Central memory CD8-positive, alpha-beta T cell (primary cell): ENCODE data around the gene KCND2.
"Not testable (repeated sequence)": the region's sequence is repeated elsewhere in the genome, so short reads cannot be mapped to it uniquely, and the experiment has no call there.

ENCODE experiments used
- ATAC-seq: fragments of 150-1000 bp; cut with Tn5 transposase; replicated peaks from 2 replicates; pipeline ENCODE4 v1.10.0; 2022; ENCODE audit warnings: mild to moderate bottlenecking, moderate FRiP score, moderate number of reproducible peaks; ENCODE audit not compliant: poor library complexity, severe bottlenecking; ENCODE audit errors: extremely low read depth
- DNase-seq, 2 donors: peaks; one replicate each; pipeline ENCODE4 v3.0.0; 2021; ENCODE audit warnings: low spot score in 2 of 2
- H3K27ac Mint-ChIP-seq: one replicate; pipeline ENCODE4 v1.8.0; 2022; ENCODE audit warnings: low read depth, mild to moderate bottlenecking, moderate library complexity, mixed read lengths
- H3K27me3 Mint-ChIP-seq: one replicate; pipeline ENCODE4 v1.8.0; 2022; ENCODE audit warnings: mixed read lengths
- H3K36me3 Mint-ChIP-seq: one replicate; pipeline ENCODE4 v1.8.0; 2022; ENCODE audit warnings: mild to moderate bottlenecking, moderate library complexity, mixed read lengths; ENCODE audit not compliant: insufficient read depth
- H3K4me1 Mint-ChIP-seq: one replicate; pipeline ENCODE4 v1.8.0; 2022; ENCODE audit warnings: mixed read lengths
- H3K4me3 Mint-ChIP-seq: one replicate; pipeline ENCODE4 v1.8.0; 2022; ENCODE audit warnings: mild to moderate bottlenecking, moderate library complexity, mixed read lengths
- H3K9me3 Mint-ChIP-seq: one replicate; pipeline ENCODE4 v1.8.0; 2022; ENCODE audit warnings: mixed read lengths

Gene KCND2

DNA sequence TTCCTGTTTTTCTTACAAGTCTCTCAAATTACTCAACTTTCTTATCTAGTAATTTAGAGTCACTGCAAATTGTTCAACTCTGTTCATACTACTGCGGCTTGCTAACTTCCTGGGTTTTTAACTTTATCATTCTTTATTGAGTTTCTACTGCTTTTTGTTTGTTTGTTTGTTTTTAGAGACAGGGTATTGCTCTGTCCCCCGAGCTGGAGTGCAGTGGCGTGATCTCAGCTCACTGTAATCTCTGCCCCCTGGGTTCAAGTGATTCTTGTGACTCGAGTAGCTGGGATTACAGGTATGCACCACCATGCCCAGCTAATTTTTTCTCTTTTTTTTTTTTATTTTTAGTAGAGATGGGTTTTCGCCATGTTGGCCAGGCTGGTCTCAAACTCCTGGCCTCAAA is 402.1 kb downstream of the KCND2 start:
- Mint-ChIP-seq H3K27ac (no peak overlapping the region), H3K36me3 (no peaks in the 10 kb centered on the region), H3K4me1 (no peaks in the 10 kb centered on the region), H3K9me3 (peaks cover 16% of the 10 kb centered on the region), H3K4me3 (no peak overlapping the region), H3K27me3 (no peaks in the 10 kb centered on the region)
- DNase-seq (no peak), ATAC-seq (no peak)

DNA sequence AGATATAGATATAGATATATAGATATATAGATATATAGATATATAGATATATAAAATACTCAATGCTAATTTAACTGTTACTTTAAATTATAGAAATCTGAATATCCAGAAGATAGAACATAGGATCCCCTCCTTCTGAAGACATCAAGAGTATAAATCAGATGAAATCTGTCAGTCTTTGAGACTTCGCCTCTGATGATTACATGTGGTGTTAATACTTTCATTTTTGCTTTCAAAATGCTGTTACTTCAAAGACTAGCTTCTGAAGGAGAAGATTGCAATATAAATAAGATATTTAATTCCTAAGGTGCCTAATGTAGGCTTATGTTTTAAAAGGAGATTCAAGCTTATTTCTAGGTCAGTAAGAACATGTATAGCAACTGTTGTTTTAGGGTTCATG is 404.6 kb downstream of the KCND2 start:
- no peak overlapping the region for H3K27ac Mint-ChIP-seq
- H3K36me3 Mint-ChIP-seq: no peaks in the 10 kb centered on the region
- DNase-seq (no peak), ATAC-seq (no peak)
- H3K9me3 Mint-ChIP-seq: peaks cover 3% of the 10 kb centered on the region
- H3K4me1 Mint-ChIP-seq: no peaks in the 10 kb centered on the region
- no peaks in the 10 kb centered on the region for H3K27me3 Mint-ChIP-seq
- no peak overlapping the region for H3K4me3 Mint-ChIP-seq

DNA sequence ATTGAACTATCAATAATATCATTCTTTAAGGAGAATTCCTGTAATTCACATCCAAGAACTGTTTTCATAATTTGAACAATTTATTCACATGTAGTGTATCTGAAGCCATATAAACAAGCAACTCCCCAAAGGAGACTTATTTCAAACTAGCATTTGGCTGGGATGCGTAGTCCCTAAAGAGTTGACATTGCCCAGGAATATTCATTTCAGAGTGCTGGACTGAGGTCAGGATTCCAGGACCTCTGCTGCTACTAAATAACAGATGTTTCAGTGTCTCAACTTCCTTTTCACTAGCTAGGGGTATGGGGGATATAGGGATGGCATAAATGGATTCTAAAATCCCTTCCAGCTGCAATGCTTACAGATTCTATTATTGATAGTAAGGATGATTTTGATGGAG is 408.0 kb downstream of the KCND2 start:
- H3K27me3 Mint-ChIP-seq: no peaks in the 10 kb centered on the region
- H3K9me3 Mint-ChIP-seq: no peaks in the 10 kb centered on the region
- no peak overlapping the region for H3K4me3 Mint-ChIP-seq
- DNase-seq (no peak), ATAC-seq (no peak)
- no peak overlapping the region for H3K27ac Mint-ChIP-seq
- no peaks in the 10 kb centered on the region for H3K4me1 Mint-ChIP-seq
- no peaks in the 10 kb centered on the region for H3K36me3 Mint-ChIP-seq

DNA sequence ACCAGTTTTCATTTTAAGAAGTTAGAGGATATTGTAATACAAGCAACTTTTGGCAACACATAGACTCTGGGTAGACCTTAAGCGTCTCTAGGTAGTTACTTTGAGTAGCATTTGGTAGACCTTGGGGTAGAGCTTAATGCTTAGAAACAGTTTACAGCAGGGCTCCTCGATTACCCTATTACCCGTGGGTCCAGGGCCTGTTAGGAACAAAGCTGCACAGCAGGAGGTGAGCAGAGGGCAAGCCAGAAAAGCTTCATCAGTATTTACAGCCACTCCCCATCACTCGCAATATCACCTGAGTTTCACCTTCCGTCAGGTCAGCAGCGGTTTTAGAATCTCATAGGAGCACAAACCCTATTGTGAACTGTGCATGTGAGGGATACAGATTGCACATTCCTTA is 411.5 kb downstream of the KCND2 start:
- DNase-seq: no peak
- ATAC-seq: no peak
- Mint-ChIP-seq H3K27ac (no peak overlapping the region), H3K27me3 (no peaks in the 10 kb centered on the region), H3K4me1 (no peaks in the 10 kb centered on the region), H3K36me3 (no peaks in the 10 kb centered on the region), H3K4me3 (no peak overlapping the region), H3K9me3 (no peaks in the 10 kb centered on the region)

DNA sequence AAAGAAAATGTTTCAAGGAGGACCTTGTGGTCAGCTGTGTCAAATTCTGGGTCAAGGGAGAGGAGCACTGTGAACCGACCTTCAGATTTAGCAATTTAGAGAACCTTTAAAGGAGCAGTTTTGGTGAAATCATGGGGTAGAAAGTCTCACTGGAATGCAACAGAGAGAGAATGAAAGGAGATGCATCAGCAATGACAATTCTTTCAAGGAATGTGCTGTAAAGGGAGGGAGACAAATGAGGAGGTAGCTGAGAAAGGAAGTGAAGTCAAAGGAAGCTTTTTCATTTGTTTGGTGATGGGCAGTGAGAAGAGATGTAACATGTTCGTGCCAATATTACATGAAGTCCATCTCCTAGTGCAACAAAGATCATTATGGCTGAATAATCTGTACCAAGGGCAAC is 418.9 kb downstream of the KCND2 start:
- Mint-ChIP-seq H3K4me1 (no peaks in the 10 kb centered on the region), H3K4me3 (no peak overlapping the region), H3K27me3 (no peaks in the 10 kb centered on the region), H3K36me3 (no peaks in the 10 kb centered on the region), H3K9me3 (no peaks in the 10 kb centered on the region), H3K27ac (no peak overlapping the region)
- no peak for DNase-seq
- ATAC-seq: no peak

DNA sequence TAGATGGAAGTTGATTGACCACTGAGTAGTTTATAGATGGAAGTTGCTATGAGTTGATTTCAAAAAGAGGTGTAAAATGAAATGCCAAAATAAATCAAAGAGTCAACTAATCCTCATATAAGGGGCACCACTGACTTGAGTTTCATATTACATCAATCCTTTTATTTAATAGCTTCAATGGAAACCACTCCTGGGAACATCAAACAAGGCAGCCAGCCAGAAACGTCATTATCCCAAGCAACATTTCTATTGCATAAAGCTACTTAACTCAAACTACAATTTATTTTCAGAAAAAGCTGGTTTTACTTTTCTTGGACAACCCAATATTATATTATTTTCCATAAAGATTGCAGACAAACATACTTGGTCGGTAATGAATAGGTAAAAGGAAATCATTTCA is 422.9 kb downstream of the KCND2 start:
- ATAC-seq (no peak), DNase-seq (no peak)
- Mint-ChIP-seq H3K4me1 (no peaks in the 10 kb centered on the region), H3K27ac (no peak overlapping the region), H3K9me3 (peaks cover 8% of the 10 kb centered on the region), H3K36me3 (no peaks in the 10 kb centered on the region), H3K27me3 (no peaks in the 10 kb centered on the region), H3K4me3 (no peak overlapping the region)

DNA sequence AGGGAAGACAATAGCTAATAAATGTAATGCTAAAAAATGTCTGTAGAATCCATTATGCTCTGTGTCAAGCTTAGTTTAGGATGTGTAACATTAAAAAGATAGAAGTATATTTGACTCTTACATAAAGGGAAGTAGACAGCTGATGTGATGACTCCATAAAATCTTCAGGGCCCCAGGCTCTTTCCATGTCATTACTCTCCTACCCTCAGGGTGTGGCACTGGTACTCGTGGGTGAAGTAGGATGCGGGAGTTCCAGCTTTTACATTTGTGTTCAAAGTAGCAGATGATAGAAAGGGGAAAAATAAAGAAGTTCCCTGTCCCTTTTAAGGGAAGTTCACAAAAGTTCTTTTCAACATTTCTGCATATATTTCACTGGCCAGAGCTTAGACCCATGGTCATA is 427.8 kb downstream of the KCND2 start:
- Mint-ChIP-seq H3K36me3 (no peaks in the 10 kb centered on the region), H3K27ac (no peak overlapping the region), H3K9me3 (peaks cover 8% of the 10 kb centered on the region), H3K27me3 (no peaks in the 10 kb centered on the region), H3K4me1 (no peaks in the 10 kb centered on the region), H3K4me3 (no peak overlapping the region)
- ATAC-seq (no peak), DNase-seq (no peak)

DNA sequence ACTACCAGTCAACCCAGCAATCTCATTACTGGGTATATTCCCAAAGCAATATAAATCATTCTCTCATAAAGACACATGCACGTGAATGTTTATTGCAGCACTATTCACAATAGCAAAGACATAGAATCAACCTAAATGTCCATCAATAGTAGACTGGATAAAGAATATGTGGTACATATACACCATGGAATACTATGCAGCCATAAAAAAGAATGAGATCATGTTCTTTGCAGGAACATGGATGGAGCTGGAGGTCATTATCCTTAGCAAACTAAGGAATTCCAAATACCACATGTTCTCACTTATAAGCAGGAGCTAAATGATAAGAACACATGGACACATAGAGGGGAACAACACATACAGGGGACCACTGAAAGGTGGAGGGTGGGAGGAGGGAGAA is 429.4 kb downstream of the KCND2 start:
- not testable (repeated sequence) for H3K27me3 Mint-ChIP-seq, H3K27ac Mint-ChIP-seq, ATAC-seq, H3K36me3 Mint-ChIP-seq, H3K9me3 Mint-ChIP-seq, H3K4me1 Mint-ChIP-seq, DNase-seq, H3K4me3 Mint-ChIP-seq

DNA sequence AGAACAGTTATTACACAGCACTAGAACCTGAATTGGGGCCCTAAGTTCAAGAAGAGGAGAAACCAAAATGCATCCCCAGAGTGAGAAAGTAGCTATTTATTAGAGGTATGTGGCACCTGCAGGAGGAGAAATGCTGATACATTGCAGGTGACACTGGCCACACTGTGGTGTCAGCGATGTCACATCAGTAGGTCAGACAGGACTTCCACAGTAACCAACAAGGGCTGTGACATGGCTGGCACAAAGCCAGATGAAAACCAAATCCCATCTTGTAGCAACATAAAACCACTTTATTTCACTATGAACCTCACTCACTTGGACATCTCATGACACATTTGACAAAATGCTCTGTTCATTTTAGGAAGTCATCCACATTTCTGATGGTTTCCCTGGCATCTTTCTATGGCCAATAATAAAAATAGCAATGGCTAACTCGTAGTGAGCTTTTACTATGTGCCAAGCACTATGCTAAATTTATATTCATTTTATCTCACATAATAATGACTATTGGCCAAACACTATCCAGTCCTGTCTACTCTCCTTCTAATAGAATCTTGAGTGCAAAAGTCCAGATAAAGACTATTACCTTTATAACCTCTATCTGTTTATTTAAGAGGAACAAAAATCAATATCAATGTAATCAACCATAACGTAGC is 430.7 kb downstream of the KCND2 start:
- DNase-seq (no peak), ATAC-seq (no peak)
- Mint-ChIP-seq H3K4me3 (no peak overlapping the region), H3K27me3 (no peaks in the 10 kb centered on the region), H3K36me3 (no peaks in the 10 kb centered on the region), H3K9me3 (peaks cover 8% of the 10 kb centered on the region), H3K4me1 (no peaks in the 10 kb centered on the region), H3K27ac (no peak overlapping the region)

DNA sequence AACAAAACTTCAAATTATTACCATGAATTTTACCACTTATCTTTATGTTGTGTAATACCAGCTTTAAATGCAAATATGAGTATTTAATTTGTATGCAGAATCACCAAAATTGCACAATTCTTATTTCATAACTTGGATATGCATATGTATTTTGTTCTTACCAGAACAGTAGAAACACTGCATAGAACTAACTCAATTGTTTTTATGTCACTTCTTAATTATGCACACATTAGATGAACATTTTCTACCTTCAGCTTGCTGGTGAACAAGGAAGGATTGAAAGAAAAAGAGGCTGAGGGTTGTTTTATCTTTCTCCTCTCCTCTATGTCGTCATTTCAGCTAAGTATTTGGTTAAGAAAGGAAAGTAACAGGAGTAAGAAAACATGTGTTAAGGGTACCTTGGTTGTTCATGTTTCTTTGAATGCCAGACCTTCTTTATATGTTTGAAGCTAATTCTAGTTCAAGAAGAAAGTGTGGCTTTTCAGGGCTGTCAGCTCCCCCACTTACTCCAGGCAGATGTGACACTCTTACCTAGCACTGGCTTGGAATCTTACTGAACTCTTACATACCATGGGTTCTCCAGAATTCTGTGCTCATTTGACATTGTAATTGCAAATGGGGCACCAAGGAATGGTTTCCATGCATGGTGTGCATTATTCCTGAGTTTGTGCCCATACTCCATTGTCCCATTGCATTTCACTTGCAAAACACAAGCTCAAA is 436.4 kb downstream of the KCND2 start:
- Mint-ChIP-seq H3K4me1 (no peaks in the 10 kb centered on the region), H3K4me3 (no peak overlapping the region), H3K36me3 (no peaks in the 10 kb centered on the region), H3K27ac (no peak overlapping the region), H3K9me3 (no peaks in the 10 kb centered on the region), H3K27me3 (no peaks in the 10 kb centered on the region)
- DNase-seq (no peak), ATAC-seq (no peak)

DNA sequence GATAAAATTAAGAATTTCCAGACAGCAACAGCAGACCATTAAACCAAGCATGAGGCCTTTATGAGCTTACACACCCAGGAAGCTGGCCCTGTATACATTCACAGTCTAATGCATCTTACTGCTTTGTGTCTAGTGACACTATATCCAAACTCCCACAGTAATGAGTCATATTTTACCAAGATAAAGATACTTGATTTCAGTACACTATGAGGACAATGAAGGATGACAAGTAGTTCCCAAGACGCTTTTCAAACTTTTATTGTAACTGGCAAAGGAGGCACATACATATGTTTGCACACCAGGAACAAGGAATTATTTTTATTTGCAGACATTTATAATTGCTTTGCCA is 437.0 kb downstream of the KCND2 start:
- DNase-seq (no peak), ATAC-seq (no peak)
- no peak overlapping the region for H3K27ac Mint-ChIP-seq
- H3K36me3 Mint-ChIP-seq: no peaks in the 10 kb centered on the region
- no peaks in the 10 kb centered on the region for H3K4me1 Mint-ChIP-seq
- H3K4me3 Mint-ChIP-seq: no peak overlapping the region
- H3K9me3 Mint-ChIP-seq: no peaks in the 10 kb centered on the region
- H3K27me3 Mint-ChIP-seq: no peaks in the 10 kb centered on the region

DNA sequence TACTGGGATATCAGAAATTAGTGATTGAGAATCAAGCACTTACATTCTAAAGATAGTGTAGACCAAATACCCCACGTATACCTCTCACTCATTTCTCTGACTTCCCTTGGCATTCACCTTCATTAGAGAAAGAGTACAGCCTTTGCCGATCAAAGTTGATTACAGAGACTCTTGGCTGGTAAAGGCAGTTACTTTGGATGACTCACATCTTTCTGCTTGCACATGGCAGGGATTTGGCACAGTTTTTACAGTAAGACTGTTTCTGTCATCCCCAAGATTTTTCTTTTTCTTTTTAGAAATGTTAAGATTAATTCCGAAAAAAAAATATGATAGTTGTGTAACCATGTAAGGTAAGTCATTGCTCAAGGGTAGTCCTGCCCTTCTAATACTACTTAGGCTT is 442.0 kb downstream of the KCND2 start:
- Mint-ChIP-seq H3K36me3 (no peaks in the 10 kb centered on the region), H3K4me3 (no peak overlapping the region), H3K4me1 (no peaks in the 10 kb centered on the region), H3K9me3 (peaks cover 4% of the 10 kb centered on the region), H3K27ac (no peak overlapping the region), H3K27me3 (peaks cover 12% of the 10 kb centered on the region)
- no peak for ATAC-seq
- DNase-seq: no peak

DNA sequence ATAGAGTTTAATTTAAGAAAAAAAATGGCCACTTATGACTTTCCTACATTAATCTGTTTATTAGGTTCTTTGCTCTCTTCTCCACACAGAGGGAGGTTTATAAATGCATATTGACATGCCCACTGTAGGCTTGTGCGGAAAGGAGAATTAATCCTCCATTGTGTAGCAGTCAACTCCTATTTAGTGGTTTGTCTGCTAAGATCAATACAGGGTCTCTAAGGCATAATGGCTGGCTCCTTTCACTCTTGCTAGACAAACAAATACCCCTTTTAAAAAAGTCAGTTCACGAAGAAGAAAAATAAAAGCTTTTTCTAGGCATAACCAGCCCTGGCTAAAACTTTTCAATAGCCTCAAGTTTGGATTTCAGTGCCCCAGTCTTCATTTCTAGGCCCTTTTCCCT is 443.3 kb downstream of the KCND2 start:
- H3K36me3 Mint-ChIP-seq: no peaks in the 10 kb centered on the region
- H3K27ac Mint-ChIP-seq: no peak overlapping the region
- no peak overlapping the region for H3K4me3 Mint-ChIP-seq
- no peak for ATAC-seq
- no peaks in the 10 kb centered on the region for H3K4me1 Mint-ChIP-seq
- H3K9me3 Mint-ChIP-seq: peaks cover 4% of the 10 kb centered on the region
- DNase-seq: no peak
- peaks cover 12% of the 10 kb centered on the region for H3K27me3 Mint-ChIP-seq
